Lower leg skin (tissue), 3 donors: Measurements from ENCODE around the gene CXCR5.

ENCODE experiments used
- POLR2A ChIP-seq, 2 donors: fragments of 450-650 bp; IDR thresholded peaks; one replicate each; pipeline ENCODE4 v1.6.1; 2016 to 2017; ENCODE audit warnings: antibody characterized with exemption in 2 of 2, mild to moderate bottlenecking in 1 of 2, moderate library complexity in 1 of 2
- TF ChIP-seq, protein P1 (sequence below), 3 donors: fragments of 450-650 bp; IDR thresholded peaks; one replicate each; pipeline ENCODE4 v1.5.1; 2016; ENCODE audit warnings: antibody characterized with exemption in 3 of 3, mild to moderate bottlenecking in 3 of 3, moderate library complexity in 2 of 3

DNA sequence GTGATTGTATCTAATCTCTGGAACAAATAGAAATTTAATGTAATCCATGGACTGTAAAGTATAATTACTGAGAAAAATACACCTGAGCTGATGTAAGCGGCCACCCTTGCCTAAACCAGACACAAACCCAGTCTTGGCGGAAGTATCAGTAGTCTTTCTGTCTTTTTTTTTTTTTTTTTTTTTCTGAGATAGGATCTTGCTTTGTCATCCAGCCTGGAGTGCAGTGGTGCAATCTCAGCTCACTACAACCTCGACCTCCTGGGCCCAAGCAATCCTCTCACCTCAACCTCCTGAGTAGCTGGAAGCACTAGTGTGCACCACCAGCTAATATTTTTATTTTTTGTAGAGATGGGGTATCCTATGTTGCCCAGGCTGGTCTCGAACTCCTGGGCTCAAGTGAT lies 5.5 kb upstream of the CXCR5 start:
- TF ChIP-seq POLR2A (IDR thresholded peaks at IDR 0.05): no peak
- TF ChIP-seq, protein P1, sequence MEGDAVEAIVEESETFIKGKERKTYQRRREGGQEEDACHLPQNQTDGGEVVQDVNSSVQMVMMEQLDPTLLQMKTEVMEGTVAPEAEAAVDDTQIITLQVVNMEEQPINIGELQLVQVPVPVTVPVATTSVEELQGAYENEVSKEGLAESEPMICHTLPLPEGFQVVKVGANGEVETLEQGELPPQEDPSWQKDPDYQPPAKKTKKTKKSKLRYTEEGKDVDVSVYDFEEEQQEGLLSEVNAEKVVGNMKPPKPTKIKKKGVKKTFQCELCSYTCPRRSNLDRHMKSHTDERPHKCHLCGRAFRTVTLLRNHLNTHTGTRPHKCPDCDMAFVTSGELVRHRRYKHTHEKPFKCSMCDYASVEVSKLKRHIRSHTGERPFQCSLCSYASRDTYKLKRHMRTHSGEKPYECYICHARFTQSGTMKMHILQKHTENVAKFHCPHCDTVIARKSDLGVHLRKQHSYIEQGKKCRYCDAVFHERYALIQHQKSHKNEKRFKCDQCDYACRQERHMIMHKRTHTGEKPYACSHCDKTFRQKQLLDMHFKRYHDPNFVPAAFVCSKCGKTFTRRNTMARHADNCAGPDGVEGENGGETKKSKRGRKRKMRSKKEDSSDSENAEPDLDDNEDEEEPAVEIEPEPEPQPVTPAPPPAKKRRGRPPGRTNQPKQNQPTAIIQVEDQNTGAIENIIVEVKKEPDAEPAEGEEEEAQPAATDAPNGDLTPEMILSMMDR (IDR thresholded peaks at IDR 0.05): no peak
